Lower lobe of right lung (tissue), 2 donors: ENCODE measurements around the gene SLC25A42. TPM values are rescaled to one million over a fixed set of nuclear protein-coding genes. Genes with fewer than 3 reads are reported as not detected.

Experiments
- ATAC-seq, 2 donors: fragments of 200-7000 bp; cut with Tn5 transposase; one replicate each; pipeline ENCODE4 v1.9.1; 2020 to 2022; ENCODE audit warnings: mild to moderate bottlenecking in 2 of 2, moderate library complexity in 2 of 2
- DNase-seq: peaks from one replicate; pipeline ENCODE4 v3.0.0-alpha.2; 2020
- H3K27ac ChIP-seq: fragments of 200-600 bp; one replicate; pipeline ENCODE4 v1.8.0; 2022
- H3K27me3 ChIP-seq: fragments of 200-600 bp; one replicate; pipeline ENCODE4 v1.8.0; 2022; ENCODE audit warnings: low read depth
- H3K36me3 ChIP-seq: fragments of 200-600 bp; one replicate; pipeline ENCODE4 v1.8.0; 2022; ENCODE audit warnings: mild to moderate bottlenecking
- H3K4me1 ChIP-seq: fragments of 200-600 bp; one replicate; pipeline ENCODE4 v1.8.0; 2022
- H3K4me3 ChIP-seq: fragments of 200-600 bp; one replicate; pipeline ENCODE4 v1.8.0; 2022; ENCODE audit warnings: mild to moderate bottlenecking
- H3K9me3 ChIP-seq: fragments of 200-600 bp; one replicate; pipeline ENCODE4 v1.8.0; 2022
- CTCF ChIP-seq: fragments of 200-600 bp; IDR thresholded peaks from one replicate; pipeline ENCODE4 v1.8.0; 2022; ENCODE audit warnings: antibody characterized with exemption, mild to moderate bottlenecking
- intact Hi-C: fragments of 100-400 bp; cut with DNase I; formaldehyde crosslinking; loops from one replicate; pipeline ENCODE4 v1.11.0; 2022
- total RNA-seq: library from RNA; stranded (reverse); fragmentation: NEBNext Ultra II Directional; extraction: Animal tissue kit (Norgen Biotek cat#: 25700); gene quantifications from one replicate; pipeline ENCODE4 v1.2.1, GENCODE V29; 2021
- donor health status: DM: no; HTN: yes; CAD: no; lungs with severe emphysema.

Gene SLC25A42
- total RNA-seq, 1 donor from 2014 or later: 16.3 TPM

GRCh38 chr19:19137556-19138108 is 73.8 kb downstream of the SLC25A42 start:
- H3K4me1 ChIP-seq: peaks cover 10% of the 10 kb centered on the region
- ATAC-seq: peak; percentile 7 to 34
- no peak for DNase-seq
- H3K9me3 ChIP-seq: no peaks in the 10 kb centered on the region
- no peaks in the 10 kb centered on the region for H3K36me3 ChIP-seq
- intact Hi-C loops: no loop called here
- no peaks in the 10 kb centered on the region for H3K27me3 ChIP-seq
- no peak for TF ChIP-seq CTCF
- peak overlapping the region; percentile 85 for H3K4me3 ChIP-seq
- peak overlapping the region; percentile 83 for H3K27ac ChIP-seq

DNA sequence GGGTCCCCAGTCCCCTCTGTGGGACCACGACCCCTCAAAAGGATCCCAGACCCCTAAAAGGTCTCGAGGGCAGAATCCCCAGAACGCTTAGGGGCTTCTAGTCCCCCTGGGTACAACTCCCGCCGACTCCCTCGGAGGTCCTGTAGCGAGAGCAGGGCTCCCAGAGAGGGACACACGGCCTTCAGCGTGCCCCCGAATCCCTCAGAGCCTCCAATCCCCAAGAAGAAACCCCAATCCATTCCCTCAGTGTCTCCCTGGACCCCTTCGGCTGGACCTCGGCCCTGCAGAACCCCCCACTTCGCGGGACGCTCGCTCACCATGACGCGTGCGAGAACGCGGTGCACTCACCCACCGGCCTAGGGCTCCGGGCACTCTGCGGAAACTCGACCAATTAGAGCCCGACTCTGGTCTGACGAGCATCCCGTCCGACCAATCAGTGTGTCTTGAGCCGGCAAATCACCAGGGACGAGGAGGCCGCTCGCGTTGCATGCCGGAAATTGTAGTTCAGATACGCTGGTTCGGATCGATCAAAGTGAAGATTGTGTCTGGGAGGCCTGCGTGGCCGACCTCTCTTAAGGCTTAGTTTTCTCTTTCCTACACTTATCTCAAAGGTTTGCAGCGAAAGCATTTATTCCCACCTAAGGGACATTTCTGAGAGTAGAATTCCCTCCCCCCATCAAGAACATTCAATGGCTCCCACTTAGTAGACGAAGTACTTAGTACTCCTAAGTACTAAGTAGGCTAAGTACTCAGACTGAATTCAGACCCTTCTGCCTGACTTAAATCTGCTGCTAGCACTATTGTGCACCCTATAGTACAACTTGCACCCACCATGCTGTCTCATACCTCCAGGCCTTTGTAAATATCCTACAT is 74.6 kb downstream of the SLC25A42 start, which contains the start of gene TMEM161A:
Gene TMEM161A (minus strand): TSS at position 370 of the 873 bp plus-strand sequence. CDS start 50 bp downstream, at position 320.
- ATAC-seq (peak; percentile 98 to 100), DNase-seq (peak; percentile 98)
- H3K36me3 ChIP-seq: no peaks in the 10 kb centered on the region
- no peak for TF ChIP-seq CTCF
- H3K4me1 ChIP-seq: peaks cover 10% of the 10 kb centered on the region
- H3K27me3 ChIP-seq: no peaks in the 10 kb centered on the region
- peak within 1 kb of the TSS; percentile 85 for H3K4me3 ChIP-seq
- peak within 1 kb of the TSS; percentile 83 for H3K27ac ChIP-seq
- H3K9me3 ChIP-seq: no peaks in the 10 kb centered on the region
- intact Hi-C loops: no loop called here

GRCh38 chr19:19139876-19140229 is 76.1 kb downstream of the SLC25A42 start:
- DNase-seq (no peak), ATAC-seq (no peak)
- H3K4me1 ChIP-seq: peaks cover 10% of the 10 kb centered on the region
- no peak overlapping the region for H3K27ac ChIP-seq
- no peaks in the 10 kb centered on the region for H3K36me3 ChIP-seq
- TF ChIP-seq CTCF: peak; percentile 7
- H3K9me3 ChIP-seq: no peaks in the 10 kb centered on the region
- H3K4me3 ChIP-seq: no peak overlapping the region
- H3K27me3 ChIP-seq: no peaks in the 10 kb centered on the region
- intact Hi-C loops: no loop called here

GRCh38 chr19:19140476-19140875 is 76.7 kb downstream of the SLC25A42 start:
- H3K27me3 ChIP-seq: no peaks in the 10 kb centered on the region
- DNase-seq: no peak
- H3K27ac ChIP-seq: no peak overlapping the region
- H3K4me1 ChIP-seq: peaks cover 10% of the 10 kb centered on the region
- intact Hi-C loops: no loop called here
- H3K4me3 ChIP-seq: no peak overlapping the region
- no peak for TF ChIP-seq CTCF
- no peaks in the 10 kb centered on the region for H3K36me3 ChIP-seq
- ATAC-seq: no peak
- H3K9me3 ChIP-seq: no peaks in the 10 kb centered on the region

DNA sequence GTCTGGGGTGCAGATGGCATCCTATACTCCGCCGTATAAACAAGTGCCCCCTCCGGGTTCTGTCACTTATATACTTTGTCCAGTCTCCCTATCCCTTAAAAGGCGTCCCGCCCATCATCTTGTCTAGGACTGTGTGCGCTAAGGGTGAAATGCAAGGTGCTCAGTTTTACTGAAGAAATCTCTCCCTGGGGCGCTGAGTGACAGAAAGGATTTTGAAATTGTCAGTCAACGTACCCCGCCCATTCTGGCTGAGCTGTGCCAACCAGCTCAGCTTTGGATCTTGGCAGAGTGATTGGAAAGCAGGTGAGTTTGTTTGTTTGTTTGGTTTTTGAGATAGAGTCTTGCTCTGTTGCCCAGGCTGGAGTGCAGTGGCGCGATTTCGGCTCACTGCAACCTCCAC is 78.6 kb downstream of the SLC25A42 start:
- TF ChIP-seq CTCF: no peak
- H3K27me3 ChIP-seq: no peaks in the 10 kb centered on the region
- no peak for ATAC-seq
- no peak for DNase-seq
- peaks cover 10% of the 10 kb centered on the region for H3K36me3 ChIP-seq
- H3K9me3 ChIP-seq: no peaks in the 10 kb centered on the region
- H3K27ac ChIP-seq: no peak overlapping the region
- intact Hi-C loops: no loop called here
- no peak overlapping the region for H3K4me3 ChIP-seq
- H3K4me1 ChIP-seq: peaks cover 5% of the 10 kb centered on the region
